ENCODE data around the gene SNAP23.
"Not testable (repeated sequence)": the region's sequence is repeated elsewhere in the genome, so short reads cannot be mapped to it uniquely, and the experiment has no call there.

Gene SNAP23

GRCh38 chr15:42549741-42550392 lies 54.4 kb downstream of the SNAP23 start:
- DNase-seq (ENCODE audit: extremely low read depth, low read depth): no peak
- H3K4me3 ChIP-seq (replicated peaks; ENCODE audit: low read depth, low read length): peak overlapping the region; percentile 98

DNA sequence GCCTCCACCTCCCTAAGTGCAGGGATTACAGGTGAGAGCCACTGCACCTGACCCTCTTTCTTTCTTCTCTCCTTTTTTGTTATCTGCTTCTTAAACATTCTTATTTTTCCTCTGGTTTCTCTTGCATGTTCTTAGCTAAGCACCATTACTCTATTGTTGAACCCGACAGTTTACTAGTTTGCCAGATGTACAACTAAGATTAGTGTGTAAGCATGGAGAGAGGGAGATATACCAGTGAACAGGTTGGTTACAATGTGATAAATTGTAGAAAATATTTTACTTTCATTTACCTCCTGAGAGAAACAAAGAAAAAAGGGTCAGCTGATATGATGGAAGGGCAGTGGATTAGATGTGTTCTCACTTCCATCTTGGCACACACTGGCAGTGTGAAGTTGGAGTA lies 58.1 kb downstream of the SNAP23 start:
- H3K4me3 ChIP-seq (replicated peaks; ENCODE audit: low read depth, low read length): no peak overlapping the region
- no peak for TF ChIP-seq CTCF (IDR thresholded peaks at IDR 0.05; ENCODE audit: low read depth, low read length, missing control alignments)
- DNase-seq (ENCODE audit: extremely low read depth, low read depth): no peak

More at GRCh38 chr15:42549741-42550392, 54.4 kb downstream of the SNAP23 start:
- no peak for TF ChIP-seq CTCF (IDR thresholded peaks at IDR 0.05; ENCODE audit: low read depth, low read length, missing control alignments)

GRCh38 chr15:42556550-42557207 lies 61.2 kb downstream of the SNAP23 start:
- not testable (repeated sequence) for DNase-seq (ENCODE audit: extremely low read depth, low read depth); H3K4me3 ChIP-seq (replicated peaks; ENCODE audit: low read depth, low read length)

DNA sequence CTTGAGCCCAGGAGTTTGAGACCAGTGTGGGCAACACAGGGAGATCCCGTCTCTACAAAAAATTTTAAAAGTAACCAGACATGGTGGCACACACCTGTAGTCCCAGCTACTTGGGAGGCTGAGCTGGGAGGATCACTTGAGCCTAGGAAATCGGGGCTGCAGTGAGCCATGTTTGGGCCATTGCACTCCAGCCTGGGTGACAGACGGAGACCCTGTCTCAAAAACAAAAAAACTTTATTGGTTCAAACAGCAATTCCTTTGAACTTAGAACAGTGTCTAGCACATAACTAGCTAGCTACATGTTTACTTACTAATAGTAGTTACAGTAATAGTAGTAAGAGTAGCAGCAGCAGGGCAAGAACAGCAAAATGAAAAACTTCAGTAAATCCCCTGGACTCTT lies 63.3 kb downstream of the SNAP23 start:
- DNase-seq (ENCODE audit: extremely low read depth, low read depth): no peak
- TF ChIP-seq CTCF (IDR thresholded peaks at IDR 0.05; ENCODE audit: low read depth, low read length, missing control alignments): no peak
- H3K4me3 ChIP-seq (replicated peaks; ENCODE audit: low read depth, low read length): no peak overlapping the region

DNA sequence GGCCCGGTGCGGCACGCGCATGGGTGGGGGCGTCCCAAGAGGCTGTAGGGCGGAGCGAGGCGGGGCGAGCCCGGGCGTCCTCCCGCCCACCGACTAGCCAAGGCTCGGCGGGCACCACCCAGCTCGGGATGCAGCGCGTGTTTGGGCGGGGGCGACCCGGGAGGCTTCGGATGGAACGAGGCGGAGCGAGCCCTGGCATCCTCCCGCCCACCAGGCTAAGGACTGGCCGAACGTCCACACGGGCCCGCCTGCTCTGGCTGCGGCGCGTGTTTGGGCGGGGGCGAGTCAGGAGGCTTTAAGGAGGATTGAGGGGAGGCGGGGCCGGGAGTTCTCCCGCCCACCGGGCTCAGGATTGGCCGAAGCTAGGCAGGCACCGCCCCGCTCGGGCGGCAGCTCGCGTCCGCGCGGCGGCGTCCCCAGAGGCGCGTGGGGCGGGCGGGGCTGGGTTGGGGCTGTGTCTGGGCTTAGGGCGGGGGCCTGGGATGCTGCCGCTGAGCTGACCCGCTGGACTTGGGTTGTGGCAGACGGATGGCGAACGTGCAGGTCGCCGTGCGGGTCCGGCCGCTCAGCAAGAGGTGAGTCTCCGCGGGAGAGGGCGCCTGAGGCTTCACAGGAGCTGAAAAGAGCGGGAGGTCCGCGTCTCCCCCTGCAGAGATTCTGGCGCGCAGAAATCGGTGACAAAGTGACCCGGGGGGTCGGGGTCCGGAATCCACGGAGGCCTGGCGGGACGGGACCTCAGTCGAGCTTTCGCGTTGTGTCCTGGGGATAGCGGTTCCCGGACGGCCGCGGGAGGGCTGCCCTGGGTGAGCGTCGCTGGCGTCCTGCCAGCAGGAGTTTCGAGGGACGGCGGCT lies 80.0 kb downstream of the SNAP23 start, which contains the start of gene STARD9:
Gene STARD9, plus strand, starts transcription at position 419 of the 852 bp plus-strand sequence. Its CDS starts 110 bp downstream, at position 529.
- H3K4me3 ChIP-seq (replicated peaks; ENCODE audit: low read depth, low read length): peak within 1 kb of the TSS; percentile 85
- DNase-seq (ENCODE audit: extremely low read depth, low read depth): peak; percentile 93
- no peak for TF ChIP-seq CTCF (IDR thresholded peaks at IDR 0.05; ENCODE audit: low read depth, low read length, missing control alignments)

DNA sequence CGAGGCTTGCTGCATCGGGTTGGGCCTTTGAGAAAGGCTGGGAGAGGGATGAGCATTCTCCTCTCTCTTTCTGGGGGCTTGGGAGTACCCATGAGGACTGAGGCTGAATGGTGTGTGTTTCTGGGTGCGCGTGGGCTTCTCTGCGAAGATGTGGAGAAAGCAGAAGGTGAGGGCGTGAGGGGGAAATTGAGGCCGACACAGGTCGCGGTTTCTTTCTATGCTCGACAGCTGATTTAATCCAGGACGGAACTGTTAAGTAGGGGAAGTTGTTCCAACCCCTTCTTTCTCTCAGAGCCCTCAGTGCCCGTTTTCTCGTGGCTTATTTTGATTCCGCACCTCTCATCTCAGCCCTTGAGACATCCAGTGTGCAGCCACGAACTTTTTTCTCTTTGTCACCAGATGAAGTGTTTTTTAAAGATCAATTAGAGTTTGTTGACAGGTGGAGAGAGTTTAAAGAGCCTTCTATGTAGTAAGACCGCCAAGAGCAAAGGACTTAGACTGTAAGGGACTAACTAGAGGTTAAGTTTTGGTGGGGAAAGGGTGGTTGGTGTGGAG lies 80.7 kb downstream of the SNAP23 start:
- peak overlapping the region; percentile 85 for H3K4me3 ChIP-seq (replicated peaks; ENCODE audit: low read depth, low read length)
- no peak for DNase-seq (ENCODE audit: extremely low read depth, low read depth)
- TF ChIP-seq CTCF (IDR thresholded peaks at IDR 0.05; ENCODE audit: low read depth, low read length, missing control alignments): no peak

Measured in HFF-Myc (cell line).